M059J (cell line): Measurements from ENCODE around the gene CALM1. TPM values are rescaled to one million over a fixed set of nuclear protein-coding genes. Genes with fewer than 3 reads are reported as not detected.
"Not testable (repeated sequence)": the region's sequence is repeated elsewhere in the genome, so short reads cannot be mapped to it uniquely, and the experiment has no call there.

Source experiments
- DNase-seq: peaks from one replicate; pipeline ENCODE4 v3.0.0-alpha.2; 2012; ENCODE audit warnings: low read depth
- total RNA-seq: library from RNA; depleted of rRNA; stranded (reverse); fragments of >200 nt; shearing (Covaris generic); gene quantifications from 2 replicates; pipeline ENCODE4 v1.2.3, GENCODE V29; 2014

Gene CALM1
- total RNA-seq, 1 experiment from 2014 or later, result 291 TPM

DNA sequence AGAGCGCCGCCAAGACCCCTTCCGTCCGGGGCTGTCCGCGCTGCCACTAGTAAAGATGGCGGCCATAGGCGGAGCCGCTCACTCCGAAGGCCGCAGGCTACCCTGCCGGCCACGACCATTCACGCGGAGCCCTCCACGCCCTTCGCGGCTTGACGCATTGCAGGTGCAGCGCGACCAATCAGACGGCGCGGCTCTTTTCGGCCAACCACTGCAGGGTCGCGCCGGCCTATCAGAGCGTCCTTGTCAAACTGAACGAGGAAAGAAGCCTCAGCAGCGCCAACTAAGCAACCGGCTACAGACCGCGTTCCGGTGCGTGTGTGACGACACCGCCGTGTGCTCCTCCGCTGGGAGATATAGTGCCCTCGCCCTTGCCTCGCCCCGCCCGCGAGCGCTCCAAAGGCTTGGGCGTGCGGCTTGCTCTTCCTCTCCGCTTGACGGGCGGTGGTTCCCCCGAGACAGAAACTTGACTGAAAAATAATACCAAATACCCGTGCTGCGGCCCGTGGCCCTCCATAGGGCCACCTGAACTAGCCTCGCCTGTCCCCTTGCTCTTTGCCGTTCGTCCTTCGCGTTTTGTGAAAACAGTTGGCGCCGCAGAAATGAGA, 13.6 kb upstream of the CALM1 start:
- DNase-seq, result peak; percentile 97

DNA sequence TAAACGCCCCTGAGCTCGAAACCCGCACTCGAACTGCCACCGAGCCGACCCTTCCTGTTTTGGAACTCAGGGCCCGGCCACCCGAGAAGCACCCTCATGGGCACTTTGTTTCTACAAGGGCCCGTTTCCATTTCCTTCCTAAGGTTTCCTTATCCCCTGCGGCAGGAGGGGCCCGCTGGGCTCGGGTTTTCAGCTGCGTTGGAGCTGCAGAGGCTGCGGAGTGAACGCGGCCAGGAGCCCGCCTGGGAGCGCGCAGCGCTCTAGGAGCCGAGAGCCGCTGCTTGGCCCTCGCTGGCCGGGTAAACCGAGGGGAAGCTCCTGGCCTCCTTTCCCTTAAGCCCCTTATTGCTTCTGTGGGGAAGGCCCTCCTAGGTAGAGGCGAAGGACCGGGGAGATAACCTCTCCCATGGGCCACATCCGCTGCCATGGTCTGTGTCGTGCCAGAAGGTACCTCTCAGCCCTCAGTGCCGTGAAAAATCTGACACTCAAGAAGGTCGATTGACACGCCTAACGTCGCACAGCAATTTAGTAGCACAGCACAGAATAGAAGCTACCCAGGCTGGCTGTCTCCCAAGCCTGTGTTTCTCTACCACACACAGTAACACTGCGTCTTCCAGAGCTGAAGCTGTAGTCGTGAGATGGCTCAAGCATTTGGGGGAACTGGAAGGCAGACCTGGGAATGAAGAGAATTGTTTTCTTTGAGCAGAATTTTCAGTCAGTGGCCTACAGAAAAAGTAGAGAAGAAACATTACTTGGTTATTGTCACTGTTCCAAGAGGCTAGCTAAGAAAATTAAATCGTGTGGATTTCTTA, 12.9 kb upstream of the CALM1 start:
- DNase-seq, result peak; percentile 42

DNA sequence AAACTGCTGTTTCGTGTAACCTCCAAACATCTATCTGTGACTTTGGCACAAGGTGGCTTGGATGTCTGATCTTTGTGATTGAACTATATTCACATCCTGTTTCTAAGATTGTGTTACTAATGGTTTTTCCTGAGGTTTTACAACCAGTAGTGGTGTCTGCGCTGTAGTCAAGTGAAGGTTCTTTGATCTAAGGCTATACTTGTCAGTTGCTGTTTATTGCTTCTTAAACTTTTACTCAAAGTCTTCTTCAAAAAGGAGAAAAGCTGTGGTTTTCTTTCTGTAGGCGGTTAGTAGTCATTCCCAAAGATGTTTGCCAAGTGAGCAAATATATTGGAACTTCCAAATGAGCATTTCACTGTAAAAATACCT, 12.3 kb upstream of the CALM1 start:
- DNase-seq, result no peak

DNA sequence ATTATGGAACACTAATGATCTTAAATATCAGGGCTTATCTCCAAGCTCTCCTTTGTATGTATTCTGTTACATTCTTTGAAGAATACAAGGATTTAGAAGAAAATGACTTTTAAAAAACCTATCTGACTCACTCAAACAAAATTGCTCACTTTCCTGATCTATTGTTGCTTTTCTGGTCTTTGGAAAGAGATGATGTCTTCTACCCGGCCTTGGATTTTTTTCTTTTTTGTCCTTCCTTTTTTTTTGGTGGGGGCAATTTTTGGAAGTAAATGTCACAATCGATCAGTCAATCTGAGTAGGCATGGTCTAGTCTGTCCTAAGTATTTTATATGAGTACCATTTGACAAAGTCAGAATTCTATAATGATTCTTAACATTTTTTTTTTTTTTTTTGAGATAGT, 10.5 kb upstream of the CALM1 start:
- DNase-seq, result no peak

DNA sequence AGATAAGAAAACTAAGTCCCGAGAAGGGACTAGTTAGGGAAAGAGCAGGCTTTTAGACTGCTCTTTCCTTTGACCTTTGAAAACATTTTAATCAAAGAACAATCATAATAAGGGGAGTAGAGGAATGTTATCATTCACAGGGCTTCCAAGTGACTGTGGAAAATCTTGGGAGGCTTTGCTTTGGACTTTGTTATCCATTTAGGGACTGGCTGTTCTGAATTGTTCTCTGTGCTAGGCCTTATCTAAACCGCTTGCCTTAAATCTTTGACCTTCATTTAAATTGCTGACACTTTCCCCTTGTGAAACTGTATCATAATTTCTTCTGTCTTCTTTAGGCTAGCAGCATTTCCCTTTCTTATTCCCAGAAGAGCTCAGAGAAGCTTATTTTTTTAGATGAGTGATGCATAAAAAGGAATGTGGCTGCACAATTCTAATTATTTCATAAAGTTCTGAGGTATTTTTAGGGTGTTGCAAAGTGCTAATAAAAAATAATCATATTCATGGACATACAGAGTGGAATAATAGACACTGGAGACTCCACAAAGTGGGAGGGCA, 9.5 kb upstream of the CALM1 start:
- DNase-seq, result no peak

DNA sequence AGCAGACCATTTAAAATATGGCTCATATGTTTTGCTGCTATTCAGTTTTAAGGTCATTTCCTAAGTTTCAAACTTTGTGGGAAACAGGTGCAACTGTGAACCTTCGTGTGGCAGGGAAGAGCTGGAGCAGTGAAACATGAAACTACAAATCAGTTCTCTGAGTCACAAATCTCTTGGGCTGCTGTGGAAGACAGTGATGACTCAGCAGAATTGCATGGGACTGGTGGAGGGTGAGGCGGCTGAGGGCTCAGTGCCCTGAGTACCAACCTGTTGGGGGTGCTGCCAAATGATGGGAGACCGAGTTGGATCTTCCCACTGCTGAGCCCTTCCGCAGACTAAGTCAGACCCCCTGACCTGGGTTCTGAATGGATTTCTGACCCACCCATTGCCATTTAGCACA, 8.4 kb upstream of the CALM1 start:
- peak; percentile 82 for DNase-seq

DNA sequence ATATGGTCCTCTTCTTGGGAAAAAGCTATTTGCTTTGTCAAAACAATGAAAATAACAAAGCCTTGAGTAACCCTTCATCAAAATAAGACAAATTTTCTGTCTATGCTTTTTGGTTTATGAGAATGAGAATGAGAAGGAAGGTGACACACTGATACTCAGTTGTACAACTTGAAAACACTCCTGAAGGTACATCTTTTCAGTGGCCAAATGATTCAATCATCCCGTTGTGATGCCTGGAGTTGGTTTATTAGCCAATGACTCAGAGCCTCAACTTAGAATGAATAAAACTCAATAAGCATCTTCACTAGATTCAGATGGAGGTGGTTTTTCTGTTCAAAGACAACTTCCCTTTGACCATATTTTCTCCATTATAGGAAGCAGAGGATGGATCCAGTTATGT, 7.8 kb upstream of the CALM1 start:
- peak; percentile 56 for DNase-seq

DNA sequence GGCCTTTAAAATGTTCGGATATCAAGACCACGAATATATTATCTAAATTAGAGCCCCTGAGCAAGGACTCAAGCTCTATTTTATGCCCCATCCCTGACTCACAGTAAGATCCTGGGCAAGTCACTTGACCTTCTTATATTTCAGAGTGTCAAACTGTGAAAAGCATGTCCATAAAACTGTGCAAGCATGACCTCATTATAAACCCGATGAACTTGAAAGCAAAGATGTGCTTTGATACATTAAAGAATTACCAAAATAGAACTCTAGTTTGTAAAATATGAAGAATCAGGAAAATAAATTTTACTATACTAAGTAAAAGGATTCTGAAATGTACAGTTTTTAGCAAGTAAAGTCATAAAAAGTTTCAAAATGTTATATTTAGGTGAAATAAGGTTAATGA, 2.9 kb upstream of the CALM1 start:
- no peak for DNase-seq

DNA sequence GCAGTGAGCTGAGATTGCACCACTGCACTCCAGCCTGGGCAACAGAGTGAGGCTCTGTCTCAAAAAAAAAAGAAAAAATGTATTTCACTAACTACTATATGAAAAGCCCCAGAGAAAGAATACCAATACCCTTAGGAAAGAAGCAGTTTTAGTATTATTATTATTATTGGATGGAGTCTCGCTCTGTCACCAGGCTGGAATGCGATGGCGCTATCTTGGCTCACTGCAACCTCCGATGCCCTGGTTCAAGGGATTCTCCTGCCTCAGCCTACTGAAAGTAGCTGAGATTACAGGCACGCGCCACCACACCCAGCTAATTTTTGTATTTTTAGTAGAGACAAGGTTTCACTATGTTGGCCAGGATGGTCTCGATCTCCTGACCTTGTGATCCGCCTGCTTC, 2.0 kb upstream of the CALM1 start:
- DNase-seq, result not testable (repeated sequence)

DNA sequence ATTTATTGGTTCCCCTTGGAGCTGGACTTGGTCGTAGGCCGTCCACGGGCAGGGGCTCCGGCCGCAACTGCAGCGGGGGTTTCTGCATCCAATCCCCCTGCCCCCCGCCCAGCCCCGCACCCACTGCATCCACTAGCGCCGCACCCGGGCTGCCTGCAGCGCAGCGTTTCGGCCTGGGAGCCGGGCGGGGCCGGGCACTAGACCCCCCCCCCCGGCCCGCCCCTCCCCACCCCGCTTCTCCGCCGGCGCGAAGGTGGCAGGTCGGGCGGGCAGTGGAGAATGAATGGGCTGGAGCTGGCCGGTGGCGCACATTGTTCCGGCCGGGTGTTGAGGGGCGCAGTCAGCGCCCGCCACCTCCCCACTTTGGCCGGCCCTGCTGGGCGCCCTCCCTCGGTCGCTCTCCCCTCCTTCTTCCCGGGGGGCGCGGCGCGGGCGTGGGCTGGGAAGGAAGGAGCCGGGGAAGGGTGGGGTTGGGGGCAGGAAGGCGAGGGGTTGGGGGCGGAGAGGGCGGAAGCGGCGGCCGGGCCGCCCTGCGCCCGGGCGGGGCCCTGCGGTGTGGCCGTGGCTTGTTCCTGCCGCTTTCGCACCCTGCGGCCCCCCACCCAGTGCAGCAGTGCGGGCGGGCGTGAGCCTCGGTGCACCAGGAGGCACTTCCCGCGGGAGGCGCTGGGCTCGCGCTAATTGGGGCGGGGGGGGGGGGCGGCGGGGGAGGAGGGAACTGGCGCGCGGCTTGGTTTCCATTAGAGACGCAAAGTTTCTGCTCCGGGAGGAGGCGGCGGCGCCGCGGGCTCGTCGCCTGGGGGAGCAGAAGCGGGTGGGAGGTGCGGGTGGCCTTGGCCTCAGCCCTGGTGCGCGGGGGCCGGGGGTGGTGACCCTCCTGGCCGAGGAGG, 841 bp downstream of the CALM1 start:
- DNase-seq, result peak; percentile 50

DNA sequence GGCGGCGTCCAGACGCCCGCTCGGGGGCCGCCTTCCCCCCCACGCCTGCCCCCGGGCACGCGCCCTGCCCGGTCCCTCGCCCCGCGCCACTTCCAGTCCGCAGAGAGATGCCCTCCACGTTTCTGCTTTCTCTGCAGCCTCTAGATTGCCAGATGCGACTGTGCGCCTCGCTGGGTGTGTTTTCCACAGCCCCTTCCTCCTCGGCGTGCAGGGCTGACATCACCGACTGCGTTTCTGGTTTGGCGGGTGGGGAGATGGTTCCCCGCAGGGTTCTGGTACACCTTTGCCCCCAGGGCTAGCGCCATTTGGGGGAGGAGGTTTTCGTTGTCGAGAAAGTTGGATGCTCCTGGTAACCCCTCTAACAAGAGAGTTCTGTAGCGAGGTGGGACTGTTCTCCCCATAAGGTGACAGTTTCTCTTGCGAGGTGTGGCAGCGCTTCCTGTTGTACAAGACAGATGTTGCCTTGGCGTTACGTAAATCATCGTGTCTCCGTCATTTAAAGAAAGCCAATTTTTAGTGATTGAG, 1.5 kb downstream of the CALM1 start:
- DNase-seq, result no peak

DNA sequence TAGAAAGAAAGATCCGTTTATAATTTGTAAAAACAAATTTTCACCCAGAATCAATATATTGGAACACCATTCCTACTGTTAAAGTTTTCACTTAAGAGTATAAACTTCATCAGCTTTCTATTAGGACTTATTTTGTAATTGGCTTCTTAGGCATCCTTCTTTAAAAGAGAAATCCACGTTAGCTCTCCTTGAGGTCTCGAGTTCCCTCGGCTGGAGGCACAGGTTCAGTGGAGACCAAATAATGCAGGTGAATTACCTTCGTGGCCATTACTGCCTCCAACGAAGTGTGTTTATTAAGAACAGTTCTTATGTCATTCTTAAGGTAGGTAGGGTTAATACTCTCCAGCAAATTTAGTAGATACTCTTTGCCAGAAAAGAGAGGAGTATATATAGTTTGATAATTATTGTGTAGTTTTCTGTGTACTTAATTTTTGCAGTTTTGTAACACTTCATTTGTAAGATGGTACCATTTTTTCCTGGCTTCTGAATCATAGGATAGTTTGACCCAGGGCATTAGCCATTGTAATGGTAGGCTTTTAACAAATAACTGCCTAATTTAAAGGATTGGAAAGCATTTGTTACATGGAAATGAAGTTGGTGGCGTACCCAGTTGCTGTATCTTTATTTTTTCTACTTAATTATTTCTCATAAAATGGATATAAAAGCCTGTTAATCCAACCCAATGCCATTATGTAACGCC, 2.2 kb downstream of the CALM1 start:
- no peak for DNase-seq

DNA sequence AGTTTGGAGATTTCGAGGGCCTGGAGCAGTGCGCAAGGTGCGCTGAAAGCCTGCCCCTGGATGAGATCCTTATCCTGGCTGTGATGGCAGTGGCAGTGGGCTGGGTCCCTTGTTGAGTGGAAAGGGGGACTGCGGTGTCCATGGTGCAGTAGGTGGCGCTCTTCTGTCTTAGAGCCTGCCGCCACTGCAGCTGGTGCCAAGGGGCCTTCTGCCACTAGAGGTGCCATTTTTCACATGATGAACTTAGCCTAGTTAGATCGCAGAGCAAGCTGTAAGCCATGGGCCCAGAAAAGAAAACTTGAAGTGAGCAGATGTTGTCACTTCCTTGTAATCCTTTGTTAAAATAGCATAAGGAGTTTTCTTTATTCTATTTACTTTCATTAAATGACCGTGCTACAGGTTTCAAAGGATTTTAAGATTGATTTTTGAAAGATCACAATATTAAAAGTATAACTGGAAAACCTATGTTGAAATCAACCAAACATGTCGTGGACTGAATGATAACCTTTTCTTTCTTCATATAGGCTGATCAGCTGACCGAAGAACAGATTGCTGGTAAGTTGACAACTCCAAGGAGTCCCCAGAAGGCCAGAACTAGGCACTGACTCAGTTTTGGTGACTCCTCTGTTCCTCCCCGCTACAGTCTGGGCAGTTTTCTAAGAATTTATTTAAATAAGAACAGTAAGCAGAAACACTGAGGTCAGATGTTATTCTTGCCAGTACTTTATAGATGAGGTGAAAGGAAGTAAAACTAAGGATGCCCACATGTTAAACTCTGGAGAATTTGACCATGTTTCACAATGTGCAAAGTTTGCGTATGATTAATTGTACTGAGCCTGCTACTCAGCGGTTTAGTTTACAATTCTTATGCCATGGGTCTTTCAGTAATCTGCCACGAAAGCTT, 3.0 kb downstream of the CALM1 start:
- peak; percentile 82 for DNase-seq

DNA sequence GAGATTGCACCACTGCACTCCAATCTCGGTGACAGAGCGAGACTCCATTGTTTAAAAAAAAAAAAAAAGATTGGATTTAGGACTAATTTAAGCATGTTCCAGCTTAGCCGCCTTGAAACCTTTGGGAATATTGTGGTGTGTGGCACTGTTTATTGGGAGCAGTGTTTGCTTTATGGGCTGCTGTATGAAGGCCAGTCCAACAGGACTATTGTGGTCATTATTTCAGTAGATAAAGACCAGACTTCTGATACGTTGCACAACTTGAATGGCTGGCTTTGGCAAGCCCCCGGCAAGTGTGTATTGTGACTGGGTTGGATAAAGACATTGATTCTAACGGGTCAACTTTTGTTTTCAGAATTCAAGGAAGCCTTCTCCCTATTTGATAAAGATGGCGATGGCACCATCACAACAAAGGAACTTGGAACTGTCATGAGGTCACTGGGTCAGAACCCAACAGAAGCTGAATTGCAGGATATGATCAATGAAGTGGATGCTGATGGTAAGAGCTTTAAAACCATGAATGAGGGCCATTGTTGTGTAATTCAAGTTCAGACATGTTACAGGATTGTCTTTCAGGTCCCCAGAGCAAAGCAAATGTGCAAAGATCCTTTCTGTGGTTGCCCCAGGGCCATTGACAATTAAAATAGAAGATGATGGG, 4.2 kb downstream of the CALM1 start:
- no peak for DNase-seq

DNA sequence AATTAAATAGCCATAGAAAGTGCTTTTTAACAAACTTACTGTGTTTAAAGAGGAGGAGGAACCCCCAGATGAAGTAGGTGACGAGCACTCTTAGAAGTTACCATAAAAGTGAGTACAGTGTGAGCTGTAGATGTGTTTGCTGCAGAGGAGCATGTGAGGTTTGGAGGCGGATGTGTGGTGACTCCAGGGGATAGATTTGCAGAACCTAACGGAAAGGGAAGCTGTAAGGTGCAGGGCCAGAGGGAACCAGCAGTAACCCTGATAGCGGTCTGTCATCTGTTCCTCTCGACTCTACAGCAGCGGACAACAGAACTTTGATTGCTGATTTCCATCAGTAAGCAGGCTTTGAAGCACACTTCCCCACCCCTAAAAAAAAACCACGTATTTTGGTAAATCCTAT, 5.2 kb downstream of the CALM1 start:
- DNase-seq, result no peak

DNA sequence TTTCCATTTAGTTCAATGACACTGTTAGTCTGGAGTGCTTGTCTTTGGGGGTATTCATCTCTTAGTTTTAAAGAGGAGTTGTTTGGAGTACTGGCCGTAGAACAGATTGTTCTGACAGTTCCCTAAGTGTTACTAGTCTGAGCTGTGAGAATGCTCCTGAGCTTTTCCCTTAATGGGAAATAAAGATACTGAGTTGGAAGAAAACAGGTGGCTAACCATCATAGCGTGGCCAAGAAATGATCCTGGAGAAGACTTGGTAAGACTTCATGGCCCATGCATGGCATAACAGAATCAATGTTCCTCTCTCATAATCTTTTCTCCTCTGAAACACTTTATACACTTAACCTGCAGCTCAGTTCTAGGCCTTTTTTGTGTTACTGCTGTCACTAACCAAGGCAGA, 6.2 kb downstream of the CALM1 start:
- DNase-seq, result no peak

DNA sequence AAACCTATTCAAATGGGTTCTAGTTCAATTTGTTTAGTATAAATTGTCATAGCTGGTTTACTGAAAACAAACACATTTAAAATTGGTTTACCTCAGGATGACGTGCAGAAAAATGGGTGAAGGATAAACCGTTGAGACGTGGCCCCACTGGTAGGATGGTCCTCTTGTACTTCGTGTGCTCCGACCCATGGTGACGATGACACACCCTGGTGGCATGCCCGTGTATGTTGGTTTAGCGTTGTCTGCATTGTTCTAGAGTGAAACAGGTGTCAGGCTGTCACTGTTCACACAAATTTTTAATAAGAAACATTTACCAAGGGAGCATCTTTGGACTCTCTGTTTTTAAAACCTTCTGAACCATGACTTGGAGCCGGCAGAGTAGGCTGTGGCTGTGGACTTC, 8.3 kb downstream of the CALM1 start:
- DNase-seq, result no peak

DNA sequence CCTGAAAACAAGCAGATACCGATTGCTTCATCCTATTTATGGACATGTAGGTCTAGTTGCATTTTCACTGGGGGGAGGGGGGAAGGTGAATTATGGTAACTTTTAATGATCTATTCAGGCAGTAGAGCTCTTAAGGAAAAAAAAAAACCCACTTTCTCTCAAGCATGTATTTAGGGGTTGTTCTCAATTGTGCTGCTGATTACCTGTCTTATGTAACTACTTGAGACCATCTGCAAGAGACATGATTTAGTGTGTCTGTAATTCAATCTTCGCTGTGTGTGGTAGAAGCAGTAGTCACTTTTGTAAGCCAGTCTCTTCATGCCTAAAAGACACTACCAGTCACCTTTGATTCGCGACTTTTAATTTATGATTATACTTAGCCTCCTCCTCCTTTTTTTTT, 8.9 kb downstream of the CALM1 start:
- DNase-seq, result no peak

DNA sequence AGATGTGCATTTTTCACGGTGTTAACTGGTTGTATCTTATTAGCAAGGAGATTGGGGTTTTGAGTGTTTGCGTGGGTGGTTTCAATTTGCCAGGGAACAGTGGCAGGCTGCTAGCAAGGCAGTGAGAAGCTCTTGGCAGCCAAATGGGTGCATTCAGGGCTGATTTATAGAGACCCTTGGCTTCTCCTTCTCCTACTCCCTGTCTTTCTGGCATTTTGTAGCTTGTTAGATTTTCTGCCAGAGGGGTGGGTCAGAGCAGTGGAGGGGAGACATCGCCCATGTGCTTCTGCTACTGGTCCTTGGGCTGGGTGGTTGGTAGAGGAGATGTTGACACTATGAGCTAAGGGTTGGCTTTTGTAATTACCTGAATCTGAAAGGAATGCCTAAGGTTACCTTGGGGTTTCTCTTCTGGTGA, 9.6 kb downstream of the CALM1 start:
- DNase-seq, result no peak

DNA sequence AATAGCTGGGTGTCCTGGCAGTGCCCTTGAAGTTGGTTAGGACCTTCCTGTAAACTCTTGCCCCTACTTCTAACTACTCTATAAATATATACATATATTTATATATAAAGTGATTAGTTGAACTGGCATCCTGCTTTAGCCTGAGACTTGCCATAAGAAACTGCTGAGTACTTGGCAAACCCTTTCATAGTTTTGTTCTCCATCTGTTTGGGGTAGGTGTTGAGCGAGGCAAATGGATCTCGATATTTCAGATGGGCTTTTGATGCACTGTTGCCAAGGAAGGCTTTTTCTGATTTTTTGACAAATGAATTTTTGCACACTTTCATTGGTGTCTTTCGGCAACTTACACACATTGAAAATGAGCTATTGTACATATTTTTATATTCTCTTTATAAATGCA, 10.4 kb downstream of the CALM1 start:
- DNase-seq, result no peak
